Measurements from ENCODE around the gene CRACR2B. TPM values are rescaled to one million over a fixed set of nuclear protein-coding genes. Genes with fewer than 3 reads are reported as not detected.

The CRACR2B gene
- total RNA-seq, 4 donors from 2014 or later = 3.3 to 4.5 (median 4.0) TPM

DNA sequence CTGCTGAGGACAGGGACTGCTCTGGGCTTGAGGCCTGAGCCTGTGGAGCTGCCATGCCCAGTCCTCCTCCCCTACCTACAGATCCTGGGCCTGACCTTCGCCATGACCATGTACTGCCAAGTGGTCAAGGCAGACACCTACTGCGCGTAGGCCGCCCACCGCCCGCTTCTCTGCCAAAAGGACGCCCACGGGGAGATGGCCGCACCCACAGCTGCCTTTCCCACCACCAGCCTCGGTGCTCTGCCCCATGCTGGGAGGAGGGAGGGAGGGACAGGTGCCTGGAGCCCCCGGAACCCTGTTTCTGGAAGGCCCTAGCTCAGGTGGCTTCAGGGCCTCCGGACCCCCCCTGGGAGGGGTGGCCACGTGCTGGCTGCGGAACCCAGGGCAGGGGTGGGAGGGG is 38.8 kb downstream of the CRACR2B start:
- no peak overlapping the region for H3K4me3 ChIP-seq
- no peaks in the 10 kb centered on the region for H3K9me3 ChIP-seq
- in situ Hi-C loops (cut with MboI; ENCODE audit: low sequenced_read_pairs in 4 of 4) = no loop called here
- intact Hi-C loops (cut with DNase I; ENCODE audit: low total_unique reads) = no loop called here
- H3K27me3 ChIP-seq = no peaks in the 10 kb centered on the region
- H3K36me3 ChIP-seq = peaks cover 0 to 8% of the 10 kb centered on the region in 2 donors
- H3K27ac ChIP-seq = no peak overlapping the region
- ATAC-seq = no peak
- no peaks in the 10 kb centered on the region for H3K4me1 ChIP-seq
- TF ChIP-seq, protein P1, sequence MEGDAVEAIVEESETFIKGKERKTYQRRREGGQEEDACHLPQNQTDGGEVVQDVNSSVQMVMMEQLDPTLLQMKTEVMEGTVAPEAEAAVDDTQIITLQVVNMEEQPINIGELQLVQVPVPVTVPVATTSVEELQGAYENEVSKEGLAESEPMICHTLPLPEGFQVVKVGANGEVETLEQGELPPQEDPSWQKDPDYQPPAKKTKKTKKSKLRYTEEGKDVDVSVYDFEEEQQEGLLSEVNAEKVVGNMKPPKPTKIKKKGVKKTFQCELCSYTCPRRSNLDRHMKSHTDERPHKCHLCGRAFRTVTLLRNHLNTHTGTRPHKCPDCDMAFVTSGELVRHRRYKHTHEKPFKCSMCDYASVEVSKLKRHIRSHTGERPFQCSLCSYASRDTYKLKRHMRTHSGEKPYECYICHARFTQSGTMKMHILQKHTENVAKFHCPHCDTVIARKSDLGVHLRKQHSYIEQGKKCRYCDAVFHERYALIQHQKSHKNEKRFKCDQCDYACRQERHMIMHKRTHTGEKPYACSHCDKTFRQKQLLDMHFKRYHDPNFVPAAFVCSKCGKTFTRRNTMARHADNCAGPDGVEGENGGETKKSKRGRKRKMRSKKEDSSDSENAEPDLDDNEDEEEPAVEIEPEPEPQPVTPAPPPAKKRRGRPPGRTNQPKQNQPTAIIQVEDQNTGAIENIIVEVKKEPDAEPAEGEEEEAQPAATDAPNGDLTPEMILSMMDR (IDR thresholded peaks at IDR 0.05 in 4 of 5, conservative IDR thresholded peaks at IDR 0.05 in 1 of 5) = no peak
- TF ChIP-seq POLR2A (IDR thresholded peaks at IDR 0.05) = no peak
- no peak for DNase-seq

DNA sequence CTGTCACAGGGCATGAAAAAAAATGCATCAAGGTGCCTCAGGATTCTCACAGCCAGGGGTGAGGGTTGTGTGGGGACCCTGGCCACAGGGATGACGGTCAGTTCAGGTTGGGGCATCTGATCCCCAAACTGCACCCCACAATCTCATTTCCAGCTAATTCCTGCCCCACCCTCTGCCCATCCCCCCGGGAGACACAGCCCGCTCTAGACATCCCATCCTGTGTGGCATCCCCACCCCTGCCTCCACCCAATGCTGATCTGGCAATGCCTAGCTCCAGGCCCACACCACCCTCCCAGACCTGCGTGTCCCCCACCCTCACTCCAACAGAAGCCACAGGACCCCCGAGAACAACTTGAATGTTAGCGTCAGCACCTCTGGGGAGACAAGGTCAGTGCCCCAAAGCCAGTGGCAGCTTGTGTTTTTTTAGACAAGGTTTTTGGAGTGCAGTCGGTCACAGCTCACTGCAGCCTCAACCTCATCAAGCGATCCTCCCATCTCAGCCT is 40.2 kb downstream of the CRACR2B start:
- Histone ChIP-seq H3K36me3 (peaks cover 0 to 8% of the 10 kb centered on the region in 2 donors), H3K27me3 (no peaks in the 10 kb centered on the region), H3K27ac (no peak overlapping the region), H3K4me3 (no peak overlapping the region), H3K4me1 (no peaks in the 10 kb centered on the region), H3K9me3 (no peaks in the 10 kb centered on the region)
- DNase-seq = no peak
- intact Hi-C loops (cut with DNase I; ENCODE audit: low total_unique reads) = no loop called here
- no peak for TF ChIP-seq POLR2A (IDR thresholded peaks at IDR 0.05)
- TF ChIP-seq, protein P1 (IDR thresholded peaks at IDR 0.05 in 4 of 5, conservative IDR thresholded peaks at IDR 0.05 in 1 of 5) = no peak
- ATAC-seq = no peak
- in situ Hi-C loops (cut with MboI; ENCODE audit: low sequenced_read_pairs in 4 of 4) = no loop called here

DNA sequence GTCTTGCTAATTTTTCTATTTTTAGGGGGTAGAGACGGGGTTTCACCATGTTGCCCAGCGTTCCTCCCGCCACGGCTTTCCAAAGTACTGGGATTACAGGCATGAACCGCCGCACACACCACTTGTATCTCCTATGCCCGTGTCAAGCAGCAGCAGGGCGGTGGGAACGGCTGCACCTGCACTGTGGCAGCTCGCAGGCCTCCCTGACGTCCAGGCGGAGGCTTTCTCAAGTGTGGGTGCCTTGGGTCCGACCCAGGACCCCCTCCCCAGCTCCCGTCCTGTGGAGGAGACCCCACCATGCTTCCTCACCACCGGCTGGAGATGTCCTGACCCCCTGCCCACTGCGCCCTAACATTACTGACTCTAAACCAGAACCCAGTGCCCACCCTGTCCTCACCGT is 40.7 kb downstream of the CRACR2B start:
- in situ Hi-C loops (cut with MboI; ENCODE audit: low sequenced_read_pairs in 4 of 4) (no loop called here), intact Hi-C loops (cut with DNase I; ENCODE audit: low total_unique reads) (no loop called here)
- Histone ChIP-seq H3K27me3 (no peaks in the 10 kb centered on the region), H3K4me3 (no peak overlapping the region), H3K9me3 (no peaks in the 10 kb centered on the region), H3K36me3 (peaks cover 0 to 8% of the 10 kb centered on the region in 2 donors), H3K27ac (no peak overlapping the region), H3K4me1 (no peaks in the 10 kb centered on the region)
- DNase-seq (no peak), ATAC-seq (no peak)
- no peak for TF ChIP-seq POLR2A (IDR thresholded peaks at IDR 0.05)
- TF ChIP-seq, protein P1 (IDR thresholded peaks at IDR 0.05 in 4 of 5, conservative IDR thresholded peaks at IDR 0.05 in 1 of 5) = no peak

DNA sequence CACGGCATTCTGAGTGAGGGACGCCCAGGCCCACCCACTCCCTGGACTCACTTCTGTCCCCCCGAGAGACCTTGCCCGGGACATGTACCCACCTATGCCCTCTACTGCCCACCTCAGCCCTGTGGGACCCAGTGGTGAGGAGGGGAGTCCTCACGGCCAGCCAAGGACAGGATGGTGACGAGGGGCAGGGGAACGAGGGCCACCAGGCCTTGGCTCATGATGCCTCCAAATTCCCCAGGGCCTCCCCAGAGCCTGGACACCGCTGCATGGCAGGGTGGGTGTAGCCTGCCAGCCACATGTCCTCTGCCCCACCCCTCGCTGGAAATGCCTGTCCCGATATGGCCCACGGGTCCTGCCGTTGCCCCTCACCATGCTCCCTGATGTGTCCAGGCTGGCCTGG is 41.1 kb downstream of the CRACR2B start:
- DNase-seq (no peak), ATAC-seq (no peak)
- no peaks in the 10 kb centered on the region for H3K9me3 ChIP-seq
- H3K36me3 ChIP-seq = peaks cover 0 to 7% of the 10 kb centered on the region in 2 donors
- in situ Hi-C loops (cut with MboI; ENCODE audit: low sequenced_read_pairs in 4 of 4) (no loop called here), intact Hi-C loops (cut with DNase I; ENCODE audit: low total_unique reads) (no loop called here)
- no peaks in the 10 kb centered on the region for H3K27me3 ChIP-seq
- H3K4me3 ChIP-seq = no peak overlapping the region
- TF ChIP-seq POLR2A (IDR thresholded peaks at IDR 0.05) = no peak
- TF ChIP-seq, protein P1 (IDR thresholded peaks at IDR 0.05 in 4 of 5, conservative IDR thresholded peaks at IDR 0.05 in 1 of 5) = no peak
- no peak overlapping the region for H3K27ac ChIP-seq
- no peaks in the 10 kb centered on the region for H3K4me1 ChIP-seq
